Measurements from ENCODE around the gene MISP.

- TF ChIP-seq CTCF (IDR thresholded peaks at IDR 0.05) (no peak), POLR2AphosphoS2 (conservative IDR thresholded peaks at IDR 0.05; ENCODE audit: low read length) (no peak), EP300 (IDR thresholded peaks at IDR 0.05) (no peak), TP53 (CRISPR knock-in tag; IDR thresholded peaks at IDR 0.05) (no peak), POLR2A (IDR thresholded peaks at IDR 0.05; ENCODE audit: low read length) (no peak), RCOR1 (IDR thresholded peaks at IDR 0.05; ENCODE audit: low read depth, low read length) (no peak), RARB (CRISPR knock-in tag; IDR thresholded peaks at IDR 0.05) (no peak), MYC (IDR thresholded peaks at IDR 0.05; ENCODE audit: borderline replicate concordance, low read length) (no peak), BCL3 (IDR thresholded peaks at IDR 0.05) (no peak), NR3C1 (IDR thresholded peaks at IDR 0.05) (no peak), HOXA7 (CRISPR knock-in tag; IDR thresholded peaks at IDR 0.05) (no peak)
These were observed 62.6 kb downstream of the MISP start for GRCh38 chr19:813219-814151.
